GM23338 (cell line): ENCODE data around the gene SOX2.

Experiments used
- EZH2 ChIP-seq: fragments of 200-600 bp; sonication (generic); IDR thresholded peaks from one replicate; pipeline ENCODE4 v1.8.0; 2017; ENCODE audit warnings: antibody characterized with exemption, mild to moderate bottlenecking, low read depth; ENCODE audit not compliant: unreplicated experiment
- EZH2phosphoT487 ChIP-seq: fragments of 200-600 bp; sonication (generic); IDR thresholded peaks from one replicate; pipeline ENCODE4 v1.8.1; 2018; ENCODE audit warnings: antibody characterized with exemption; ENCODE audit not compliant: unreplicated experiment
- POLR2AphosphoS5 ChIP-seq: IDR thresholded peaks from 2 replicates; pipeline ENCODE4 v1.6.1; 2016; ENCODE audit warnings: antibody characterized with exemption, low read depth
- TF ChIP-seq, protein P1 (sequence below), 2 experiments: fragments of 200-600 bp in 1 of 2; sonication (generic) in 1 of 2; conservative IDR thresholded peaks; 2 replicates each; pipeline versions ENCODE4 v1.5.1 to v1.6.1; 2016 to 2017; ENCODE audit warnings: antibody characterized with exemption in 2 of 2, low read depth in 2 of 2, mild to moderate bottlenecking in 2 of 2, moderate library complexity in 1 of 2
- TF ChIP-seq, protein P2 (sequence below): IDR thresholded peaks from one replicate; pipeline ENCODE4 v1.6.1; 2018; ENCODE audit warnings: antibody characterized with exemption; ENCODE audit not compliant: unreplicated experiment

DNA sequence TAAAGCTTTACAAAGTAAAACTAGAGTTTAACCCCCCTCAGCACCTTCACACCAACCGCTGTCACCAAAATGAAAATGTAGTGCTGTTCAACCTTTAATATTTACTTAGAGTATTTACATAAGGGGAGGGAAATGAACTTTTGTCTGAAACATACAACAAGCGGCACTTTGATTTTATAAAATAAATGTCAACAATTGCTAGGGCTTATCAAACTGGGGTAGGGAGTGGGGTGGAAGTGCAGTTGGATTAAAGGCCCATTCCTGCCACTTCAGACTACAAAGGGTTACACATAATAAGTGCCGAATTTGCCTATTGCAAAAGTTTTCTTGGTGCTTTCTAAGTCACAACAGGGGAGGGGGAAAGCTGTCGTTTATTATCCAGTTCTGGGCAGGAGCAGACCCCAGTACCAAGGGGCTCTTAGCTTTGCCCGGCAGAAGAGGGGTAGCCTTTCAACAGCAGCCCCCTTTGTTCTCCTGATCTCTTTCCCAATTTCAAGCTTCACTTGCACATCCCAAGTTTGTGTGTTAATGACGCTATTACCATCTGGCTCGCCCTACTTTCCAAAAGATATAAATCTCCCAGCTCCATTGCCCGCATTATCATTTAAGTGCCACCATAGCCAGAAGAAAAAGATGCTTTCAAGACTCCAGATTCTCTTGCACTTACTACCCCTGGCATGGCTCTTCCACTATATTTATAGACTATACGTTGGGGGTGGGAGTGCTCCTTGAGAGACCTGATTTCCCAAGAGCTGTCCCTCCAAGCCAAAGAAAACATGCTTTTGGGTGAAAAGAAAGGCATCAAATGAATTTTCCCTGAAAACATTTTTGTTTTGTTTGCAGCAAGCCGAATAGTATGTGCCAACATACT is 17.0 kb downstream of the SOX2 start:
- TF ChIP-seq, protein P1, sequence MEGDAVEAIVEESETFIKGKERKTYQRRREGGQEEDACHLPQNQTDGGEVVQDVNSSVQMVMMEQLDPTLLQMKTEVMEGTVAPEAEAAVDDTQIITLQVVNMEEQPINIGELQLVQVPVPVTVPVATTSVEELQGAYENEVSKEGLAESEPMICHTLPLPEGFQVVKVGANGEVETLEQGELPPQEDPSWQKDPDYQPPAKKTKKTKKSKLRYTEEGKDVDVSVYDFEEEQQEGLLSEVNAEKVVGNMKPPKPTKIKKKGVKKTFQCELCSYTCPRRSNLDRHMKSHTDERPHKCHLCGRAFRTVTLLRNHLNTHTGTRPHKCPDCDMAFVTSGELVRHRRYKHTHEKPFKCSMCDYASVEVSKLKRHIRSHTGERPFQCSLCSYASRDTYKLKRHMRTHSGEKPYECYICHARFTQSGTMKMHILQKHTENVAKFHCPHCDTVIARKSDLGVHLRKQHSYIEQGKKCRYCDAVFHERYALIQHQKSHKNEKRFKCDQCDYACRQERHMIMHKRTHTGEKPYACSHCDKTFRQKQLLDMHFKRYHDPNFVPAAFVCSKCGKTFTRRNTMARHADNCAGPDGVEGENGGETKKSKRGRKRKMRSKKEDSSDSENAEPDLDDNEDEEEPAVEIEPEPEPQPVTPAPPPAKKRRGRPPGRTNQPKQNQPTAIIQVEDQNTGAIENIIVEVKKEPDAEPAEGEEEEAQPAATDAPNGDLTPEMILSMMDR (conservative IDR thresholded peaks at IDR 0.05; ENCODE audit: low read depth in 2 of 2): no peak
- TF ChIP-seq EZH2phosphoT487 (no peak), EZH2 (peak; percentile 10), POLR2AphosphoS5 (no peak)
- TF ChIP-seq, protein P2, sequence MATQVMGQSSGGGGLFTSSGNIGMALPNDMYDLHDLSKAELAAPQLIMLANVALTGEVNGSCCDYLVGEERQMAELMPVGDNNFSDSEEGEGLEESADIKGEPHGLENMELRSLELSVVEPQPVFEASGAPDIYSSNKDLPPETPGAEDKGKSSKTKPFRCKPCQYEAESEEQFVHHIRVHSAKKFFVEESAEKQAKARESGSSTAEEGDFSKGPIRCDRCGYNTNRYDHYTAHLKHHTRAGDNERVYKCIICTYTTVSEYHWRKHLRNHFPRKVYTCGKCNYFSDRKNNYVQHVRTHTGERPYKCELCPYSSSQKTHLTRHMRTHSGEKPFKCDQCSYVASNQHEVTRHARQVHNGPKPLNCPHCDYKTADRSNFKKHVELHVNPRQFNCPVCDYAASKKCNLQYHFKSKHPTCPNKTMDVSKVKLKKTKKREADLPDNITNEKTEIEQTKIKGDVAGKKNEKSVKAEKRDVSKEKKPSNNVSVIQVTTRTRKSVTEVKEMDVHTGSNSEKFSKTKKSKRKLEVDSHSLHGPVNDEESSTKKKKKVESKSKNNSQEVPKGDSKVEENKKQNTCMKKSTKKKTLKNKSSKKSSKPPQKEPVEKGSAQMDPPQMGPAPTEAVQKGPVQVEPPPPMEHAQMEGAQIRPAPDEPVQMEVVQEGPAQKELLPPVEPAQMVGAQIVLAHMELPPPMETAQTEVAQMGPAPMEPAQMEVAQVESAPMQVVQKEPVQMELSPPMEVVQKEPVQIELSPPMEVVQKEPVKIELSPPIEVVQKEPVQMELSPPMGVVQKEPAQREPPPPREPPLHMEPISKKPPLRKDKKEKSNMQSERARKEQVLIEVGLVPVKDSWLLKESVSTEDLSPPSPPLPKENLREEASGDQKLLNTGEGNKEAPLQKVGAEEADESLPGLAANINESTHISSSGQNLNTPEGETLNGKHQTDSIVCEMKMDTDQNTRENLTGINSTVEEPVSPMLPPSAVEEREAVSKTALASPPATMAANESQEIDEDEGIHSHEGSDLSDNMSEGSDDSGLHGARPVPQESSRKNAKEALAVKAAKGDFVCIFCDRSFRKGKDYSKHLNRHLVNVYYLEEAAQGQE: no peak
